ENCODE measurements around the gene SCYGR2.

Gene SCYGR2

DNA sequence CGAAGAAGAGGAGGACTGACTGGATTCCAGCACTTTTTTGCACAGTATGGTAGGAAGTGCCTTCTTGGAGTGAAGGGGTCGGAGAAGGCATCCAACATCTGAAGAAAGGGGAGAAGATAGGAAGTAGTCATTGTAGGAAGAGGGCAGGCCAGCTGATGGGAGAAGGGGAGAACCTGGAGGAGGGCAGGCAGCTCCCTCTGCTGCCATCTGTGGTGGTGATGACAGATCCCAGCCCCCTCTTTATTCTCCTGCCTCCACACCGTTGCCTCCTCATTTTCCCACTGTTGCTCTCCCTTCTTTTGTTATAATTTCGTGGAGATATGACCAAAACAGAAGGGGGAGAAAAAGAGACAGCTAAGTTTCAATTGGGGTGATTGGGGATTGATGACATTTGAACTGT is 2.9 kb upstream of the SCYGR2 start:
- TF ChIP-seq, protein P1, sequence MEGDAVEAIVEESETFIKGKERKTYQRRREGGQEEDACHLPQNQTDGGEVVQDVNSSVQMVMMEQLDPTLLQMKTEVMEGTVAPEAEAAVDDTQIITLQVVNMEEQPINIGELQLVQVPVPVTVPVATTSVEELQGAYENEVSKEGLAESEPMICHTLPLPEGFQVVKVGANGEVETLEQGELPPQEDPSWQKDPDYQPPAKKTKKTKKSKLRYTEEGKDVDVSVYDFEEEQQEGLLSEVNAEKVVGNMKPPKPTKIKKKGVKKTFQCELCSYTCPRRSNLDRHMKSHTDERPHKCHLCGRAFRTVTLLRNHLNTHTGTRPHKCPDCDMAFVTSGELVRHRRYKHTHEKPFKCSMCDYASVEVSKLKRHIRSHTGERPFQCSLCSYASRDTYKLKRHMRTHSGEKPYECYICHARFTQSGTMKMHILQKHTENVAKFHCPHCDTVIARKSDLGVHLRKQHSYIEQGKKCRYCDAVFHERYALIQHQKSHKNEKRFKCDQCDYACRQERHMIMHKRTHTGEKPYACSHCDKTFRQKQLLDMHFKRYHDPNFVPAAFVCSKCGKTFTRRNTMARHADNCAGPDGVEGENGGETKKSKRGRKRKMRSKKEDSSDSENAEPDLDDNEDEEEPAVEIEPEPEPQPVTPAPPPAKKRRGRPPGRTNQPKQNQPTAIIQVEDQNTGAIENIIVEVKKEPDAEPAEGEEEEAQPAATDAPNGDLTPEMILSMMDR (IDR thresholded peaks at IDR 0.05; ENCODE audit: low read length, missing control alignments) = no peak

DNA sequence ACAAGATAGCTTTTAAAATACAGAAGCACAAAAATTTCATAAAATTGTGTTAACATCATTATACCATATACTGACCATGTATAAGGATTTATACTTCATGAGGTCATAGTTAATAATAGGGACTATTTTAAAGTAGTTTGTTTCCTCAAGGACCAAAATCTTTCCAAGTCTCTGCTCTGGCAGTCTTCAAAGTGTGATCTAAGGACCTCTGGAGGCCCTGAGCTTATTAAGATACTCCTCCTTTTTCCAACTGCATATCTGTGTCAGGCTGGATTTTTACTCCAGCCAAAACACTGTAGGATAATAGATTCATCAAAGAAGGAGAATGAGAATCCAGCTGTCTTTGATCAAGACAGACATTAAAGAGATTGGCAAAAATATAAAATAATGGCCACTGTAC is 1.7 kb upstream of the SCYGR2 start:
- no peak for DNase-seq (ENCODE audit: low read depth)
- H3K4me3 ChIP-seq (replicated peaks; ENCODE audit: low read depth, low read length) = no peak overlapping the region
- TF ChIP-seq, protein P1 (IDR thresholded peaks at IDR 0.05; ENCODE audit: low read length, missing control alignments) = no peak

More for the DNA sequence above, 2.9 kb upstream of the SCYGR2 start:
- no peak overlapping the region for H3K4me3 ChIP-seq (replicated peaks; ENCODE audit: low read depth, low read length)
- DNase-seq (ENCODE audit: low read depth) = no peak

DNA sequence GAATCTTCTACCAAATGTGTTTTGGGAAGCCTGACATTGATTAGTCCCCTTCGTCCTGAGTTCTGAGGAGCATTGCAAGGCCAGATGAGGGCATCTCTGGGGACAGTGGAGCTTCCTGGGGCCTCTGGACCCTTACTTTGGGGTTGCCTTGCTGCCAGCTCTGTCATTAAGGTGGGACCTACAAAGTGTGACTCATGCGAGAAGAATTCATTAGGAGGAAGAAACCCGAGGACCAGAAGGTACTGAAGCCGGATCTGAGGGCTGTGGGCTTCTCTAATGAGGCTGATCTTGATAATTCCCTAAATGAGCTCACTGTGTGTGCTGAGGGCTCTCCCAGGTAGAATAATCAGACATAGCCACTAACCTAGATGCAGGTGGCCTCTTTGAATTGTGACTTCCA is 695 bp upstream of the SCYGR2 start:
- TF ChIP-seq, protein P1 (IDR thresholded peaks at IDR 0.05; ENCODE audit: low read length, missing control alignments) = no peak
- DNase-seq (ENCODE audit: low read depth) = no peak
- H3K4me3 ChIP-seq (replicated peaks; ENCODE audit: low read depth, low read length) = no peak overlapping the region

DNA sequence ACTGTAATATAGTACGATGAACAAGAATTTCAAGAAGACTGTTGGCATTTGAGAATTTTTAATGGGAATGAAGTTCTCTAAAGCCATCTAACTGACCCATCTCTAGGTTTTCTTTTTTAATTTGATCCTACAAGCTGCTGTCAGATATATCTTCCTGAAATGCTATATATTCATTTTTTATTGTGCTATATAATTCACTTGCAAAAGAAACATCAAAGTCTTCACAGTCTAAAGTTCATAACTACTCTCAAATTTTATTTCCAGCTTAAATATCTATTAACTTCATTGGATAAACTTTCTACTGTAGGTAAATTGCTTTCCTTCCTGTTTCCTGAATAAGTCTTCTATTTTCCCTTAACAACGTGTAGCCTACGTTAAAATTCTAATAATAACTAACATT is 3.7 kb downstream of the SCYGR2 start:
- TF ChIP-seq, protein P1 (IDR thresholded peaks at IDR 0.05; ENCODE audit: low read length, missing control alignments) = no peak
- DNase-seq (ENCODE audit: low read depth) = no peak
- H3K4me3 ChIP-seq (replicated peaks; ENCODE audit: low read depth, low read length) = no peak overlapping the region

DNA sequence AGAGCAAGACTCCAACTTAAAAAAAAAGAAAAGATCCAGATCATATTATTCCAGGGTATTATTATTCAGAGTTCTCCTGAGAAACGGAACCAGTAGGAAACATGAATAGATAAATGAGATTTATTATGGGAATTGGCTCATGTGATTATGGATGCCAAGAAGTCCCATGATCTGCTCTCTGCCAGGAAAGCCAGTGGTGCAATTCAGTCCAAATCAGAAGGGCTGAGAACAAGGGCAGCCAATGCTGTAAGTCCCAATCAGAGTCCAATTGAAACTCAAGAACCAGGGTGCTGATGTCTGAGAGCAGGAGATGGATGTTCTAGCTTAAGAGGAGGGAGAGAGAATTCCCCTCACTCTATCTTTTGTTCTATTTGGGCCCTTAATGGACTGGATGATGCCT is 7.8 kb downstream of the SCYGR2 start:
- TF ChIP-seq, protein P1 (IDR thresholded peaks at IDR 0.05; ENCODE audit: low read length, missing control alignments) = no peak
- no peak overlapping the region for H3K4me3 ChIP-seq (replicated peaks; ENCODE audit: low read depth, low read length)
- DNase-seq (ENCODE audit: low read depth) = peak; percentile 56

DNA sequence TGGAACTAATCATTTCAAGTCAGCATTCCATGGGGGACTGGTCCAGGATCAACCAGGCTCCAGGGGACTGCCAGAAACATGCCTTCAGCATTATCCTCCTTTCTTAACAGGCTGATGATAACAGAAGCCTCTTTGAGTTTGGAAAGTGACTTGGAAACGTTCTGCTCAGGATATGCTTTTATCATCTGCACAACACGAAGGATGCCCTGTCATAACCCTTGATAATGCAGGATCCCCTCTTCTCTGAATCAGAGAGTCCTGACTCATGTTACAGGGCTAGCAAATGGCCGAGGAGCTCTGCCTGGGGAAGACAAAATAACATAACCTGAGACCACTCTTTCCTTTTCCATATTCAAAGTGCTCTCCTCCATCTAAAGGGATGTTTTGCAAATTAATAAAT is 9.2 kb downstream of the SCYGR2 start:
- DNase-seq (ENCODE audit: low read depth) = no peak
- TF ChIP-seq, protein P1 (IDR thresholded peaks at IDR 0.05; ENCODE audit: low read length, missing control alignments) = no peak
- H3K4me3 ChIP-seq (replicated peaks; ENCODE audit: low read depth, low read length) = no peak overlapping the region

DNA sequence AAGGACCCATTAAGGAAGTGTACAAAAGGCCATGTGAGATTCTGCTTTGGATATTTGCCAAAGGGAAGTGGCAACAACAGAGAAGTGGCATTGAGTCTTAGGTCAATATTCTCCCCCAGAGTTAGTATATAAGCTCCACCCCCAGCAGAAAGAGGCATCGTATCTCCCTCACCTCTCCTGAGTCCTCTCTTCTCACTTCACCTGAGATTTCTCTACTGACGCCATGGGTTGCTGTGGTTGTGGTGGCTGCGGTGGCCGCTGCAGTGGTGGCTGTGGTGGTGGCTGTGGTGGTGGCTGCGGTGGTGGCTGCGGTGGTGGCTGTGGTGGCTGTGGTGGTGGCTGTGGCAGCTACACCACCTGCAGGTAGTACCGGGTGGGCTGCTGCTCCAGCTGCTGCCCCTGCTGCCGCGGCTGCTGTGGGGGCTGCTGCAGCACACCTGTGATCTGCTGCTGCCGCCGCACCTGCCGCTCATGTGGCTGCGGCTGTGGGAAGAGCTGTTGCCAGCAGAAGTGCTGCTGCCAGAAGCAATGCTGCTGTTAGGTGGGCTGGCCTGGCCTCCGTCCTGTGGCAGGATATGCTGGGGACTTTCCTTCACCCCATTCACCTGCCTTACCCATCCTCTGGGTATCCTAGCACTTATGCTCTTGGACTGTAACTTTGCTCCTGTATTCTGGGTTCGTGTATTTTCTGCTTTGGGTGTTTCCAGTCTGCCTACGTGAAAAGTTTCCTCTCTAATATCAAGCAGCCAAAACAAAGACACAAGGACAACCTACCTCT is 10.1 kb downstream of the SCYGR2 start:
- H3K4me3 ChIP-seq (replicated peaks; ENCODE audit: low read depth, low read length) = no peak overlapping the region
- no peak for DNase-seq (ENCODE audit: low read depth)
- TF ChIP-seq, protein P1 (IDR thresholded peaks at IDR 0.05; ENCODE audit: low read length, missing control alignments) = no peak
